NCI-H748 treated with DMSO at 0.1 percent for 48 hours (cell line): Measurements from ENCODE around the gene RSPH6A.

Experiments
- DNase-seq: peaks from one replicate; lab custom pipeline; 2025; lab: John Stamatoyannopoulos, UW

RSPH6A gene

DNA sequence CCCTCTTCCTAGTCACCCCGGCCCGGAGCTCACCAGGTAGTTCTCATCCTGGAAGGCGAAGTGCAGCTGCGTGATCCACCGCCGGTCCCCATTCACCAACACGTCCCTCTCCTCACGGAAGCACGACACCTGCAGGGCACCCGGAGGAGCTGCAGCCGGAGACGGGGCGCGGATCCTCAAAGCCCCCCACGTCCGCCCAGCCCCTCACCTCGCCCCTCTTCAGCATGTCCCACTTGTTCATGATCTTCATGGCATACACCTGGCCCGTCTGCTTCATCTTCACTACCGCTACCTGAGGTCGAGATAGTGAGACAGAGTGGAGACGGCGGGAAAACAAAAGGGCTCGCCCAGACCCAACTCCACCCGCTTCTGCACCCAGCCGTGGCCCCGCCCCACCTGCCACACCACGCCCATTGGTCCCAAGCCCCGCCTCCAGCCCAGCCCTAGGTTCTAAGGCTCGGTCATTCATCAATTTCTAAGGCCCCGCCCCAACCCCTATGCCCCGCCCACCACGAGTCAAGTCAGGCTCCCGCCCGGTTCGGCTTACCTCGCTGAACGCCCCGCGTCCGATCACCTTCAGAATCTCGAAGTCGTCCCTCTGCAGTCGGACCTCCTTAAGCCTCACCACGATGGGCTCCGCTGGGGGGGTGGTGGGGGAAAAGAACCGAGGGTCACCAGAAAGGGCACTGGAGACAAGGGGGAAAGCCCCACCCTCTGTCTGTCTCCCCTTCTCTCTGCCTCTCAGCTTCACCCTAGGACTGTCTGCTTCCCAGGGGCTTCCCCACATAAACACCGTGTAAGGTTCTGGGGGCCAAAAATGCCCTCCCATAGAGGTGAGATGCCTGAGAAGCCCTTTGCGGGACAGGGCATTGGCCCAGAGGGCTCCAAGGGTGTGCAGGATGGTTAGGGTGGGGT lies 35.6 kb downstream of the RSPH6A start:
- peak; percentile 83 for DNase-seq

DNA sequence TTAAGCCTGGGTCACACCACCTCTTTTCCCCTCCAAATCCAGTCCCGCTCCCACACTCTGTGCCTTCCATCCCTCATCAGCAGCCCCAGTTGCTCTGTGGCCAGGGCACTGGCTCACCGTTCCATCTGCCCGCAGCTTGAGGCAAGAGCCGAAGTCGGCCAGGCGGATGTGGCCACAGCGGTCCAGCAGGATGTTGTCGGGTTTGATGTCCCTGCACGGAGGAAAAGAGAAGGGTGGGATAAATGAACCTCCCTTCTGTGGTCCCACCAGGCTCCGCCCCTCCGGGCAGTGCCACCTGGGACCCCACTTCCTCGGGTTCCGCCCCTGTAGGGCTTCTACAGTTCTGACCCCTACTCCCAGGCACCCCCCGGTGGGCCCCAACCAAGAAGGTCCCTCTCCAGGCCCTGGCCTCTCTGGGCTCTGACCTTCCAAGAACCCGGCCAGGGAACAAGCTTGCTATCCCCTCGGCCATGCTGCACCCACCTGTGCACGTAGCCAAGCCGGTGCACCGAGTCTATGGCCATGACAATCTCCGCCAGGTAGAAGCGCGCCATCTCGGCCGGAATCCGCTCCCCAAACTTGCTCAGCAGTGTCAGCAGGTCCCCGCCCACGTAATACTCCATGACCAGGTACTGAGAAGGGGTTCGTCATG lies 37.0 kb downstream of the RSPH6A start:
- no peak for DNase-seq

DNA sequence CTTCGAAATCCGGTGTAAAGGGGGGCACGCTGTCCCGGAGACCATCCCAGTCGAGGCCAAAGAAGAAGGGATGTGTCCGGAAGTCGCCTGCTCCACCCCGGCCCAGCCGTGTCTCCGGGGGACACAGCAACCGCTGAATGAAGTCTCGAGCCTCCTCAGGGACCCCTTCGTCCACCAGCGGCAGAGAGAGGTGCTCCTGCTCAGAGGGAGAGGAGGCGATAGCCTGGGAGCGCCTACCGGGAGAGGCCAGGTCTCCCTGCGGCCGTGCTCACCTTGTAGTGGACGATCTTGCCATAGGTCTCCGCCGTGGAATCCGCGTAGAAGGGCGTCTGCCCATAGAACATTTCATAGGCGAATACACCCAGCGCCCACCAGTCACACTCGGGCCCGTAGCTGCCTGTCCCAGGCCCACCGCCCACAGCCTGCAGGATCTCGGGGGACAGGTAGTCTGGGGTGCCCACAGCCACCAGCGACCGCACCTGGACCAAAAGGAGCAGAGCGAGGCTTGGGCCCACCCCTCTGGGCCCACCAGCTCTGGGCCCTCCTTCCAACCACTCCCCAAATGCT lies 37.6 kb downstream of the RSPH6A start:
- DNase-seq = no peak

DNA sequence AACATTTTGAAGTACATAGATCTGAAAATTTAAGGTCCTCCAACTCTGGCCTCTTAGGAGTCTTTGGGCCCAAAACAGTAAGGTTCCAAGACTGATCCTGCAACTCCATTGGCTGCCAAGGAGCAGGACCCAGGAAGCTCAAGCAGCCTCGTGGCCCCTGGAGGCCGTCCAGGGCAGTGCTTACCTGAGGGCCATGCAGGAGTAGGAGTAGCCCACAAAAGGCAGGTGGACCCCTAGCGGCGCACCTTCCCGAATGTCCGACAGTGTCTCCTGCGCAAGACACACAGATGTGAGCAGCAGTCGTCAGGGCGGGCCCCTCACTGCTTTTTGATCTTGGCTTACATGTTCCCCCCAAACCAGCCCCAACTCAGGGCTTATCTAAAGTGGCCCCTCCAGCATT lies 40.3 kb downstream of the RSPH6A start:
- no peak for DNase-seq

DNA sequence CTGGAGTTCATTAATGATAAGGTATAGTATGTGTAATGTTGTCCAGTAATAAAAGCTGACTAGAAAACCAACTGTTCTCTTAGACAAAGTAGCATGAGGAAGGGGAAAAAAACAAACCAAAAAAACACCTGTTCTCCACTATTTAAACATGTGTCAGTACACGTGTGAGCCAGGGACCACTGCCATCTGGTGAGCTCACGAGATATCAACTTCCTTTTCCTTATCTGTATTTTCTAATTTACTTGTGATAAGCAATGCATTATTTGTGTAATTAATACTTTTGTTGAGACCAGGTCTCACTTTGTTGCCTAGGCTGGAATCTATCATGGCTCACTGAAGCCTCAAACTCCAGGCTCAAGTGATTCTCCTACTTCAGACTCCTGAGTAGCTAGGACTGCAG lies 41.7 kb downstream of the RSPH6A start:
- DNase-seq = no peak

DNA sequence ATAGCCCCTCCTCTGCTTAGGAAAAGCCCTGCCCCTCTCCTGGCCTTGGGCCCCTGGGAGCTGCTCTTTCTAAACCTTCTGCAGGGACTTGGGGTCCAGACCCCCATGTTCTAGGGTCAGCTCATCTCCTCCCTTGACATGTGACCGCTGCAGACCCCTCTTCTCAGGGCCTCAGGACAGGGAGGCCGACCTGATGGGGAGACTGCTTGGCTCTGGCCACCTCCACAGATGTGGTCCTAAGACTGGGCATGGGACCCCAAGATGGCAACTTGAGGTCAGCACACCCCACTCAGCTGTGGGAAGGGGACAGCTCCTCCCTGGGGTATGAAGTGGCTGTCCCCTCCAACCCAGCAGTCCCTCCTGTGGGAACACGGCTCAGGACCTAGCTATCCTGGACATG lies 42.2 kb downstream of the RSPH6A start:
- no peak for DNase-seq

DNA sequence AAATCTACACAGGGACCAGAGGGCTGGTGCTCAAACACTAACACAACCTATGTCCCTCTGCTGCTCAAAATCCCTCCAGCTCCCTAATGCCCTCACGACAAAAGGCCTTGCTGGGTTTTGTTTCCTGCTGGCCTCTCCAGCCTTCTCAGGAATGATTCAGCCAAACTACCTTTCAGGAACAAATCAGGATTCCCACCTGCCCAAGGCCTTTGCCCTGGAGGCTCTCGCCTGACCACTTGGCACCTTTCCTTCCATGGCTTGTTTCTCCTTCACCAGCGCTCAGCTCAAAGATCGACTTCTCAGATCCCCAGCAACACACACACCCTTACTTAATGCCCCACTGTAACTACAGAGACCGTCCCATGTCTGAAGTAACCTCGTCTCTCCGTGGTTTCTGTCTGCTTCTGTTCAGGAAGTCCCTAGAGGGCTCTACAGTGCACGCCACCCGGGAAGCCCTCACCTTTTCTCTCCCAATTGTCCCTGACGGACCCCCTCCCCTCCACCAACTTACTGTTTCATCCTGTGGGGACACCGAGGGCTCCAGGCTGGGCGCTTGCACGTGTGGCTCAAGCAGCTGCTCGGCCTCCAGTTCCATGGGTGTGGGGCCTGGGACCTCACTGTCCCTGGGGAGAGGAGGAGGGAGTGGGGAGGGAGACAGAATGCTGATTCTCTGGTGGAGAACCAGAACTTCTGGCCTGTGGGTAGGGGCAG lies 42.8 kb downstream of the RSPH6A start:
- DNase-seq = no peak

DNA sequence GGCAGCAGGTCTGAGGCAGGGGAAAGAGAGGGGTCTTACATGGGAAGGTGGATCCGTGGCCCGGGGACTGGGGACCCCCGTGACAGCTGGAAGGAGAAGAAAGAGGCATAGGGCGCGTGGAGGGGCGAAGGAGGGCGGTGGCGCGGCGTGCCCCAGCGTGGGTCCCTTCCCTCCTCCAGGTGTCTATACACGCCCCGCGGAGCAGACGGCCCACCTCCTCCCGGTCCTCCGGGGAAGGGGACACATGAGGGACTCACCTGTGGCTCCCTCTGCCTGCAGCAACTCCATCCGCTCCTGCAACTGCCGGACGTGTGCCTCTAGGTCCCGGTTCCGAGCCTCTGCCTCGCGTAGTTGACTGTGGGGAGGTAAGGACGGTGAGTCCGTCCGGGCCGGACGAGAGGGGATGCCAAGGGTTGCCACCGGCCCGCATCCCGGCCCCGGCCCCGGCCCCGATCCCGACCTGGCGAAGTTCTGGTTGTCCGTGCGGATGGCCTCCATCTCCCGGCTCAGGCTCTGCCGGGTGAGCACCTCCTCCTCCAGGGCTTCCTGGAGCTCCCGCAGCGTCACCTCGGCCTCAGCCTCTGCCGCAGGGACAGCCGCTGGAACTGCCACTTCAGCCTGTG lies 43.7 kb downstream of the RSPH6A start:
- DNase-seq = no peak

DNA sequence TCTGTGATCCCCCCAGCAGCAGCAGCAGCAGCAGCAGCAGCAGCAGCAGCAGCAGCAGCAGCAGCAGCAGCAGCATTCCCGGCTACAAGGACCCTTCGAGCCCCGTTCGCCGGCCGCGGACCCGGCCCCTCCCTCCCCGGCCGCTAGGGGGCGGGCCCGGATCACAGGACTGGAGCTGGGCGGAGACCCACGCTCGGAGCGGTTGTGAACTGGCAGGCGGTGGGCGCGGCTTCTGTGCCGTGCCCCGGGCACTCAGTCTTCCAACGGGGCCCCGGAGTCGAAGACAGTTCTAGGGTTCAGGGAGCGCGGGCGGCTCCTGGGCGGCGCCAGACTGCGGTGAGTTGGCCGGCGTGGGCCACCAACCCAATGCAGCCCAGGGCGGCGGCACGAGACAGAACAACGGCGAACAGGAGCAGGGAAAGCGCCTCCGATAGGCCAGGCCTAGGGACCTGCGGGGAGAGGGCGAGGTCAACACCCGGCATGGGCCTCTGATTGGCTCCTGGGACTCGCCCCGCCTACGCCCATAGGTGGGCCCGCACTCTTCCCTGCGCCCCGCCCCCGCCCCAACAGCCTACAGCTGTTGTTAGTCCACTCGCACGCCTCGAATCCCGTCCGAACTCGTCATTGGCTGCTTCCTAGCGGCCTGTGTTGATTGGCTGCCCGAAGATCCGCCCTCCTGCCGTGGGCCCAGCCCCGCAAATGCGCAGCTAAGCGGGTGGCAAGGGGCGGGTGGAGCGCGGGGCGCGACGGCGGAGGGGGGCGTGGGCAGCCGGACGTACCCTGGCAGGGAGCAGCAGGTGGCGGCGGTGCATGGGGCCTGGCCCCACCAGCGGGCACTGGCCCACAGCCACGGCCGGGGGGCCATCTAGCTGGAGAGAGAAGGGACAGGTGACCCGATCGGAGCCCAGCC lies 44.7 kb downstream of the RSPH6A start:
- peak; percentile 97 for DNase-seq

DNA sequence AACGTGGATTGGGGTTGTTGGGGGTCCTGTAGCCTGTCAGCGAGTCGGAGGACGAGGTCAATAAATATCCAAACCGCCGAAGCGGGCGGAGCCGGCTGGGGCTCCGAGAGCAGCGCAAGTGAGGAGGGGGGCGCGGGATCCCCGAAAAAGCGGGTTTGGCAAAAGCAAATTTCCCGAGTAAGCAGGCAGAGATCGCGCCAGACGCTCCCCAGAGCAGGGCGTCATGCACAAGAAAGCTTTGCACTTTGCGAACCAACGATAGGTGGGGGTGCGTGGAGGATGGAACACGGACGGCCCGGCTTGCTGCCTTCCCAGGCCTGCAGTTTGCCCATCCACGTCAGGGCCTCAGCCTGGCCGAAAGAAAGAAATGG lies 45.3 kb downstream of the RSPH6A start:
- DNase-seq = no peak

DNA sequence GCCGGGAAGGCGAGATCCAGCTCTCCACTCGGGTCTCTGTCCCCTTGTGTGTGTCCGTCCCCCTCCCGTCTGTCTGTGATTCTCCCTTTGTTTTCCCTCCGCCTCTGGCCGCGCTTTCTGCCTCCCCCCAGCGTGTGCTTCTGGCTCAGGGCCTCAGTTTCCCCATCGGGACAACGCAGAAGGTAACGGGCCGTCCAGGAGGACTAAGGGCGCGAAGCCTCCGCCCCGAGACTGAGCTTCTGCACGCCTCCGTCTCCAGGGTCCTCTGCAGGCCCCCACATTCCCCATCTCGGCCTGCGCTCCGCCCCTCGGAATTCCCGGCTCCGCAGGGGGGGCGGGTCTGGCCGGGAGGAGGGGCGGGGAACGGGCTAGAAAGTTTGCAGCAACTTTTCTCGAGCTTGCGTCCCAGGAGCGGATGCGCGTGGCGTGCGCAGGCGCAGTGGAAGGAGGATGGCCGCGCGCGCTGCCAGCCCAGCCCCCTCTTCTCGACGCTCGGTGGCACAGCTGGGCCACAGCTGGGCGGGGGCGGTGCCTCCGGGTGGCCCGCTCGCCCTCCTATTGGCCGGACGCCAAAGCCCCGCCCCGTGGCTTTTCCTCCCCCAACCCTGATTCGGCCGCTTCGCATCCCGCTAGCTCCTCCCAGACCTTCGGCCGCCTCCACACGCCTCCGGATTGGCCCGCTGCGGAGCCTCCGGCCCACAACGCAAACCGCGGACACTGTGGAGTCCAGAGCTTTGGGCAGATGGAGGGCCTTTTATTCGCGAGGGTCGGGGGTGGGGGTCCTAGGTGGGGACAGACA lies 45.9 kb downstream of the RSPH6A start, which contains the start of gene SIX5:
SIX5 (minus strand) TSS at position 269 of the 799 bp plus-strand sequence. CDS start 408 bp downstream, outside the sequence.
- peak; percentile 94 for DNase-seq

DNA sequence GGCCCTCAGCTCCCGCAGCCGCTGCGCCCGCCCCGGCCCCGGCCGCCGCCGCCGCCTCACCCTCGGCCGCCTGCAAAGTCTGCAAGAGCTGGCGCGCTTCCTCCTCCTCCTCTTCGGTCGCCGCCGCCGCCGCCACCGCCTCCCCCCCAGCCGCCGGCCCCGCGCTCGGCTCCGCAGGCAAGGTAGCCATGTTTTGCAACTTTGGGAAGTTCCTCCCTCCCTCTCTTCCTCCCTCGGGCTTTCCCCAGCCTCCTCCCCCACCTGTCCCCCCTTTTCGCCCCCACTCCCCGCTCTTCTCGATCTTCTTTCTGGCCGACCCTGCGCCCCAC lies 46.5 kb downstream of the RSPH6A start:
- DNase-seq = no peak

DNA sequence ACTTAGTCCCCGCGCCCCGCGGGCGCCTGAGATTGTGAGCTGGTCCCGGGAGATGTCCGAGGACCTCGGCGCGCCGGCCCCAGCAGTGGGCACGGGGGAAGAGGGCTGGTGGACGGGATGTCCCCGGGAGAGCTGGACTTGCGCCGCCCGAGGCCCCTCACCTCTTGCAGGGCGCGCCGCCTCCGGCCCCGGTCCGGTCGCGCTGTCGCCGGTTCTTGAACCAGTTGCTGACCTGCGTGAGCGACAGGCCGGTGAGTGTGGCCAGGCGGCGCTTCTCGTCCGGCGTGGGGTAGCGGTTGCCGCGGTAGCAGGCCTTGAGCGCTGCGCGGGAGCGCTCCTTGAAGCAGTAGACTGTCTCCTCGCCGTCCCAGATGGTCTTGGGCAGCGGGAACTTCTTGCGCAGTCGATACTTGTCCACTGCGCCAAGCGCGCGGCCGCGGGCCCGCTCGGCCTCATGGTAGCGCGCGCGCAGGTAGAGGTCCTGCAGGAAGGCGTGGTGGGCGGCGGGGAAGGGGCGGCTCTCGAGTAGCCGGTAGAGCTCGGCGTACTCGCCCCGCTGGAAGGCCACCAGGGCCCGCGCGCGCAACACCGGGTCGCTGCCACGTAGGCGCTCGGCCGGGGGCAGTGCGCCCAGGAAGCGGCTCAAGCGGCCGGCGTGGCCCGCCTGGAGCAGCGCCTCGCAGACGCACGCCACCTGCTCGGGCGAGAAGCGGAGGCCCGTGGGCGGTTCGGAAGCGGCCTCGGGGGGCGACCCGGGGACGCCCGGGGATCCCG lies 47.0 kb downstream of the RSPH6A start:
- DNase-seq = peak; percentile 35

DNA sequence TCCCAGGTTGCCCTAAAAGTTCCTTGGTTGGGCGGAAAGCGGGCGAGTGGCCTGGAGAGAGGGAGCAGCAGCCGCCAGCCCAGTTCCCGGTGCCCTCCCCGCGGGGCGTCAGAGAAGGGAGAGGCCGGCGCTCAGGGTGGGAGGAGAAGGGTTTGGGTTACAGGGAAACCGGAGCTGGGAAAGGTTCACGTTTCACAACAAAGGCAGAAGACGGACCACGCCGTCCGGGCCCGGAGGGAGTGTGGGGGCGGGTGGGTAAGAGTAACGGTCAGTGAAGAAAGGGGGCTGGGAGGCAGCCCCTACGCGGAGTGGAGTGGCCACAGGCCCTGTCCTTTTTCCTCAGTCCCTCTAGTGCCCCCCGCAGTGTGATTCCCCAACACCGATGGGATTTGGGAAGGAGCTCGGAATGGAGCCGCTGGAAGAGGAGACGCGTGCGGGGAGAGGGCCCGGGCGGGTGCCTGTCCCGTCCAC lies 47.7 kb downstream of the RSPH6A start:
- DNase-seq = no peak

DNA sequence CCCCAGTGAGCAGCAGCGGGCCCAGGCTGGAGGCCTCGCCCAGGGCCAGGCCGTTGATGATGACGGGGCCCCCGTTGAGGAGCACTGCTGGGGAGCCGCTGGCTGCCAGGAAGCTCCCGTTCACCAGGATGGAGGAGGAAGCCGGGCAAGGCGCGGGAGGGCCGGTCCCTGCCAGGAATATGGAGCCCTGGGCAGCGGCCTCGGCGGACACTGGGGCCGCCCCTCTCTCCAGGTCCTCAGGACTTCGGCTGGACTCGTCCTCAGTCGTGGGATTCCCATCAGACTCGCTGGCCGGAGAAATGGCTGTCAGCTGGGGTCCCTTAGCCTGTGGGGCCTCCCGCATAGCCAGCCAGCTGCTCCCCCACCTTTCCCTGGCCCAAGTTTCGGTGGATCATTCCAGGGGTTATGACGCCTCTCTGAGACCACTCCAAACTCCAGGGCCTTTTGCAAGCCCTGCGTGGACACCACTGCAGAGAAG lies 48.2 kb downstream of the RSPH6A start:
- DNase-seq = no peak

DNA sequence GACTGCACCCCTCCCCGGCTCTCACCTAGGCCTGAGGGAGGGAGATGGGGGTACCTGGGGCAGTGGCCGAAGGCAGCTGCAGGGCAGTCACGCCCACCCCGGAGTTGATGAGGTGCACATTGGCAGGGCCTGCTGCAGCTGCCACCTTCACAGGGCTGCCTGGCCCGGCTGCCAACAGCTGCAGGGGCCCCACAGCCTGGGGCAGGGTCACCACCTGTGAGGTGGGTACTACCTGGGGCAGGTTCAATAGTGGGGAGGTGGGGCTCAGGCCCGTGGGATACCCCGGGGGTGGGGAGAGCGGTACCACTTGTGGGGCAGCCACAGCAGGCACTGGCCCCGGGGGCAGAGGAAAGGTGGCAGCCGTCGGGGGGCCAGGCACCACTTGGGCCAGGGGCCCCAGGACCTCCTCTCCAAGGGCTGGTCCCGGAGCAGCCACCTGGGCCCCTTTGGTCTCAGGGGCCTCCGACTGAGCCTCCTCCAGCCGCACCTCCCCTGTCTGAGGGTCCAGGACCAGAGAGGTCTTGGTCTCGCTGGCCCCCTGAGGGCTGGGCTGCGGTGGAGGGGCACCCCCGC lies 48.7 kb downstream of the RSPH6A start:
- DNase-seq = no peak

DNA sequence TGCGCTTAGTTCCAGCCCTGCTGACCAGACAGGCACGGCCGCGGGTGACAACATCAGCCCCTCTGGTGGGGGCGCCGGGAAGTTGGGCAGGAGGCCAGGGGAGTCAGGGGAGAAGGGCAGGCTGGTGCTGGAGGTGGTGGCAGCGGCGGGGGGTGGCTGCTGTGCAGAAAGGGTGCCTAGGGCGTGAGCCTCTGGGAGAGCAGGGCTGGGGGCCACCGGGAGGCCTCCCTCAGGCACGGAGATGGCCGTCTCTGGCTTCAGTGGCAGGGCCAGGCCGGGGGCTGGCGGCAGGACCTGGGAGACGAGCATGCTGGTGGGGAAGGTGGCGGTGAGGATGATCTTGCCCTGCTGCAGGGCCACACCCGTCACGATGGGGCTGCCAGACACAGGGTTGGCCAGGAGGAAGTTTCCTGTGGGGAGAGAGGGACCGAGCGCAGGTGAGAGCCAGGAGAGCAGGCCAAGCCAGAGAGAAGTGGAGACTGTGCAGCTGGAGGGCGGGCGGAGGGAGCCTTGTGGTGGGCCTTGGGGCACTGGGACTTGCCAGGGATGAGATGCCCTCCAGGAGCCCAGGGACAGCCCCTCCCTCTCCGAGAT lies 49.3 kb downstream of the RSPH6A start:
- DNase-seq = no peak

DNA sequence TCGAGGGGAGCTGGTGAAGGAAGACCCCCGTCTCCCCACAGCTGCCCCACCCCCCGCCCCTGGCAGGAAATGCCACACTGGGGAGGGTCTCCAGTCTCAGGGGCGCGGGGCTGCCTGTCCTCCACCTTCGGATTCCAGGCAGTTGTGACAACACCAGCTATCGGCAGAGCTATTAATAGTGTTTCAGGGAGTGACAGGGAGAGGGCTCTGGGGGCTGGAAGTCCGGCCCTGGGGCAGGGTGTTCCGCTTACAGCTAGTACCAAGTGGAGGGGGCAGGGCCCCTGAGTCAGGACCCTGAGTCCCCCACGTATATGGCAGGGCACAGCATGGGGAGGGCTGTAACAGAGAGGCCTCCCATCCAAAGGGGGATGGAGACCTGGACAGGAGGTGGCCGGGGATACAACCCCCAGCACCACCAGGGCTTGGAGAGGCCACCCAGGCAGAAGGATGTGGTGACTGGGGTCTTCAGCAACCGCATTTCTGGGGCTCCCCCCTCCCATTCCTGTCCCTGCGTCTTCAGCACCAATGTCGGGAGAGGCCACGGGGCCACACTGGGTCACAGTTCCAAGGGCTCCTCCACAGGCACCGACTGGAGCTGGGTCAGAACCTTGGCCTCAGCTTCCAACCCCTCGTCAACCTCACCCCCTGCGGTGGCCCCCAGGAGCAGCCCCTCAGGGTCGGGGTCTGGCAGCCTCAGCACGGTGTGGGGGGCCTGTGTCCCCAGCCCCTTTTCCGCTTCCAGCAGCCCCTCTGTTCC lies 50.0 kb downstream of the RSPH6A start:
- no peak for DNase-seq
